ENCODE data around the gene DRC7.

DNA sequence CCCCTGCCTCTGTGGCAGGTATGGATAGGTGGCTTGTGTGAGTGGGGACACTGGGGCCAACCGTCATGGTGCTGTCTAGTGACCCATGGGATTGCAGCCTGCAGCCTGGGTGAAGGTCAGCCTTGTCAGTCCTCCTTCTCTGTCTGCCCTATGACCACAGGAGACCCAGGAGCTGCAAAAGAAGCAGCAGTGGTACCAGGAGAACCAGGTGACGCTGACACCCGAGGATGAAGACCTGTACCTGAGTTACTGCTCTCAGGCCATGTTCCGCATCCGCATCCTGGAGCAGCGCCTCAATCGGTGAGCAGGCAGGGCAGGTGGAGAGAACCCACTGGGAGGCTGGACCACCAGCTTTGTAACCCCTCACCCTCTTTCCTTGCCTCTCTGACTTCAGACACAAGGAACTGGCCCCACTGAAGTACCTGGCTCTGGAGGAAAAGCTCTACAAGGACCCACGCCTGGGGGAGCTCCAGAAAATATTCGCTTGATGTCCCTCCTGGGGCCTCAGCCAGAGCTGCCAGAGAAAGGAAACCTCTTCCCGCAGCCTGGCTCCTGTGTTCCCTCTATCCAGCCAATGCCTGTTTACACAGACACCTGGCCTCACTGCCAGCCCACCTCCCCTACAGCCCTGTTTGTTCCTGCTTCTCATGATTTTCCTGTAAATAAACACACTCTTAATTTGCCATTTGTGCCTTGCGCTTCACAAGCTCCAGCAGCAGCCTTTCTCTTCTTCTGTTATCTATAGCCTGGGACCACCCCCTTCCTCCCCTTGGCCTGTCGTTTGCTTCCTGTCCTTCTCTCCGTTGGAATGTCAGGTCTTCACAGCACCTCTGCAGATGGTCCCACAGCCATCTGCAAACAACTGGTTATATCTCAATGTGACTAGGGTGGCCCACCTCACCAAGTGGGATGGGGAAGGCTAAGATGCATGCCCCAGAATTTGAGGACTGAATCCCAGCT is 36.4 kb downstream of the DRC7 start:
- TF ChIP-seq, protein P1, sequence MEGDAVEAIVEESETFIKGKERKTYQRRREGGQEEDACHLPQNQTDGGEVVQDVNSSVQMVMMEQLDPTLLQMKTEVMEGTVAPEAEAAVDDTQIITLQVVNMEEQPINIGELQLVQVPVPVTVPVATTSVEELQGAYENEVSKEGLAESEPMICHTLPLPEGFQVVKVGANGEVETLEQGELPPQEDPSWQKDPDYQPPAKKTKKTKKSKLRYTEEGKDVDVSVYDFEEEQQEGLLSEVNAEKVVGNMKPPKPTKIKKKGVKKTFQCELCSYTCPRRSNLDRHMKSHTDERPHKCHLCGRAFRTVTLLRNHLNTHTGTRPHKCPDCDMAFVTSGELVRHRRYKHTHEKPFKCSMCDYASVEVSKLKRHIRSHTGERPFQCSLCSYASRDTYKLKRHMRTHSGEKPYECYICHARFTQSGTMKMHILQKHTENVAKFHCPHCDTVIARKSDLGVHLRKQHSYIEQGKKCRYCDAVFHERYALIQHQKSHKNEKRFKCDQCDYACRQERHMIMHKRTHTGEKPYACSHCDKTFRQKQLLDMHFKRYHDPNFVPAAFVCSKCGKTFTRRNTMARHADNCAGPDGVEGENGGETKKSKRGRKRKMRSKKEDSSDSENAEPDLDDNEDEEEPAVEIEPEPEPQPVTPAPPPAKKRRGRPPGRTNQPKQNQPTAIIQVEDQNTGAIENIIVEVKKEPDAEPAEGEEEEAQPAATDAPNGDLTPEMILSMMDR (optimal IDR thresholded peaks at IDR 0.05 in 1 of 3, IDR thresholded peaks at IDR 0.05 in 1 of 3, conservative IDR thresholded peaks at IDR 0.05 in 1 of 3; ENCODE audit: extremely low read depth in 1 of 3, insufficient read depth in 2 of 3, low read length in 3 of 3), result no peak
- TF ChIP-seq EZH2 (IDR thresholded peaks at IDR 0.05; ENCODE audit: low read length), result no peak

Measured in keratinocyte (primary cell).